ENCODE measurements around the gene MRPS6. TPM values are rescaled to one million over a fixed set of nuclear protein-coding genes. Genes with fewer than 3 reads are reported as not detected.

Gene MRPS6
- total and polyA plus RNA-seq, 2 of the 13 experiments (the other 11 are each of a cell fraction or from before 2014, with no cell fraction given): 14.2 to 26.9 TPM

DNA sequence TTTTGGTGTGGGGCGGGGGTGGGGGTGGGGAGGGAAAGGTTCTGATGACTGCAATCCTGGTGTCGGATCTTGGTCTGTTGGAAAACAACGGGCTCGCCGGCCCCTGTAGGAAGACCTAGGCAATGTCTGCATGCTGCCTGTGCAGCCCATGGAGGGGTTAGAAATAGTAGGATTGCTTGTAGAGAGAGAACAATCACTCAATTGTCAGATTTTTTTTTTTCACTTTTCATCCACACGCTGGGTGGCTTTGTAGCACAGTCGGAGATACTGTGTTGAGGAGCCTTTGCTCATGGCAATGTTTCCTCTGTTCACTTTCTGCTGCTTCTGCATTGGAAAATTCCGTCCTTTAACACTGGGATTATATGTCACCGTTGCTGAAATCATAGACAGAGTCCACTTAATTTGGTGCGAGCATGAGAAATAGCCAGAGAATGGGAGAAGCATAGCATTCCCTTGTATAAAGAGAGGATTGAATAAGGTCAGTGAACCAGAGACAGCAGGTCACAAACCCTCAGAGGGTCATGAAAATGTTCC lies 107.5 kb downstream of the MRPS6 start:
- in situ Hi-C loops (cut with HindIII; ENCODE audit: extremely low pct_ligation_motif_present, low pct_unique_long_range_greater_than_20kb): no loop called here
- H3K36me3 ChIP-seq (replicated peaks in 1 of 2; ENCODE audit: control insufficient read depth in 1 of 2, insufficient read depth in 2 of 2, low read length in 2 of 2): no peaks in the 10 kb centered on the region
- peak overlapping the region; percentile 65 for H3K4me2 ChIP-seq (ENCODE audit: low read depth, low read length)
- H3K4me3 ChIP-seq (replicated peaks in 1 of 3; ENCODE audit: insufficient read depth in 1 of 3, low read depth in 2 of 3, low read length in 3 of 3): peak overlapping the region in 2 of 3 experiments; percentile 9 to 11; a peak in 1 of 6 replicates
- BruUV-seq (replicated peaks): no TSS peak
- H4K20me1 ChIP-seq (ENCODE audit: insufficient read depth, low read length): no peaks in the 10 kb centered on the region
- H3K79me2 ChIP-seq (ENCODE audit: insufficient read depth, low read length): no peaks in the 10 kb centered on the region
- ATAC-seq (peak; percentile 87), DNase-seq (ENCODE audit: low spot score) (peak; percentile 28), FAIRE-seq (peak; percentile 23)
- H3K9me3 ChIP-seq (ENCODE audit: low read length): no peaks in the 10 kb centered on the region
- H3K9ac ChIP-seq (ENCODE audit: insufficient read depth, low read depth, low read length): peak overlapping the region; percentile 34; the same call in 1 of the 2 replicates
- POLR2A ChIA-PET: no interaction called here
- WGBS (ENCODE audit: low lambda C conversion rate): 12% methylated on average over 10 of the region's 10 CpGs
- peaks cover 44% of the 10 kb centered on the region for H3K4me1 ChIP-seq (ENCODE audit: insufficient read depth, low read length)
- H3K27me3 ChIP-seq (ENCODE audit: control insufficient read depth in 1 of 2, insufficient read depth in 2 of 2, low read length in 2 of 2): no peaks in the 10 kb centered on the region
- peak overlapping the region; percentile 67 for H2AFZ ChIP-seq (ENCODE audit: low read length)
- CTCF ChIA-PET (ENCODE audit: low intra/inter-chr PET ratio, low total read pairs): no interaction called here
- intact Hi-C loops (cut with micrococcal nuclease; ENCODE audit: unreplicated experiment): no loop called here
- no peak overlapping the region for H3K27ac ChIP-seq (ENCODE audit: extremely low read length, insufficient read depth, low read length)
- TF ChIP-seq ATF4 (CRISPR knock-in tag; IDR thresholded peaks at IDR 0.05) (no peak), SOX5 (CRISPR knock-in tag; IDR thresholded peaks at IDR 0.05; ENCODE audit: borderline replicate concordance) (peak; percentile 13; the same call in 1 of the 2 replicates), ZNF362 (CRISPR knock-in tag; IDR thresholded peaks at IDR 0.05; ENCODE audit: borderline replicate concordance) (peak; percentile 76; the same call in 1 of the 2 replicates), SOX6 (IDR thresholded peaks at IDR 0.05) (no peak), SOX6 (CRISPR knock-in tag; IDR thresholded peaks at IDR 0.05) (peak; percentile 27; the same call in 1 of the 2 replicates), ZMYM3 (CRISPR knock-in tag; IDR thresholded peaks at IDR 0.05) (no peak), ZNF496 (CRISPR knock-in tag; IDR thresholded peaks at IDR 0.05; ENCODE audit: insufficient replicate concordance) (no peak), FOXP1 (IDR thresholded peaks at IDR 0.05) (no peak), FOXP1 (CRISPR knock-in tag; IDR thresholded peaks at IDR 0.05) (no peak), ZNF263 (CRISPR knock-in tag; IDR thresholded peaks at IDR 0.05) (no peak), MAFG (CRISPR knock-in tag; IDR thresholded peaks at IDR 0.05) (no peak), RFX3 (CRISPR knock-in tag; IDR thresholded peaks at IDR 0.05) (no peak), PAF1 (CRISPR knock-in tag; IDR thresholded peaks at IDR 0.05) (no peak), POLR2G (IDR thresholded peaks at IDR 0.05; ENCODE audit: low read depth, low read length) (0 out of 2 replicates have a peak, but pooled peaks have one; percentile 25), HMG20A (CRISPR knock-in tag; IDR thresholded peaks at IDR 0.05; ENCODE audit: borderline replicate concordance) (peak; percentile 11; the same call in 1 of the 2 replicates), ZNF3 (CRISPR knock-in tag; IDR thresholded peaks at IDR 0.05) (peak; percentile 44; the same call in 1 of the 2 replicates), XRCC5 (optimal IDR thresholded peaks at IDR 0.05; ENCODE audit: low read length) (peak; percentile 43), ZNF704 (CRISPR knock-in tag; IDR thresholded peaks at IDR 0.05; ENCODE audit: borderline replicate concordance) (no peak)
- TF ChIP-seq, protein P1, sequence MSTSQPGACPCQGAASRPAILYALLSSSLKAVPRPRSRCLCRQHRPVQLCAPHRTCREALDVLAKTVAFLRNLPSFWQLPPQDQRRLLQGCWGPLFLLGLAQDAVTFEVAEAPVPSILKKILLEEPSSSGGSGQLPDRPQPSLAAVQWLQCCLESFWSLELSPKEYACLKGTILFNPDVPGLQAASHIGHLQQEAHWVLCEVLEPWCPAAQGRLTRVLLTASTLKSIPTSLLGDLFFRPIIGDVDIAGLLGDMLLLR (CRISPR knock-in tag; IDR thresholded peaks at IDR 0.05): no peak
- TF ChIP-seq, protein P2, sequence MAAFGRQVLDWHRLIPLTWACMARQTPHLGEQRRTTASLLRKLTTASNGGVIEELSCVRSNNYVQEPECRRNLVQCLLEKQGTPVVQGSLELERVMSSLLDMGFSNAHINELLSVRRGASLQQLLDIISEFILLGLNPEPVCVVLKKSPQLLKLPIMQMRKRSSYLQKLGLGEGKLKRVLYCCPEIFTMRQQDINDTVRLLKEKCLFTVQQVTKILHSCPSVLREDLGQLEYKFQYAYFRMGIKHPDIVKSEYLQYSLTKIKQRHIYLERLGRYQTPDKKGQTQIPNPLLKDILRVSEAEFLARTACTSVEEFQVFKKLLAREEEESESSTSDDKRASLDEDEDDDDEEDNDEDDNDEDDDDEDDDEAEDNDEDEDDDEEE (CRISPR knock-in tag; IDR thresholded peaks at IDR 0.05): no peak
- TF ChIP-seq, protein P3, sequence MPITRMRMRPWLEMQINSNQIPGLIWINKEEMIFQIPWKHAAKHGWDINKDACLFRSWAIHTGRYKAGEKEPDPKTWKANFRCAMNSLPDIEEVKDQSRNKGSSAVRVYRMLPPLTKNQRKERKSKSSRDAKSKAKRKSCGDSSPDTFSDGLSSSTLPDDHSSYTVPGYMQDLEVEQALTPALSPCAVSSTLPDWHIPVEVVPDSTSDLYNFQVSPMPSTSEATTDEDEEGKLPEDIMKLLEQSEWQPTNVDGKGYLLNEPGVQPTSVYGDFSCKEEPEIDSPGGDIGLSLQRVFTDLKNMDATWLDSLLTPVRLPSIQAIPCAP (CRISPR knock-in tag; IDR thresholded peaks at IDR 0.05; ENCODE audit: low read depth): no peak

All from HepG2 (cell line).